Mucosa of gallbladder (tissue), 1 donor: Measurements from ENCODE around the gene EFCC1. TPM values are rescaled to one million over a fixed set of nuclear protein-coding genes. Genes with fewer than 3 reads are reported as not detected.

Experiments
- DNase-seq: peaks from one replicate; pipeline ENCODE4 v3.0.0-alpha.2; 2020; ENCODE audit warnings: low spot score
- total RNA-seq: library from RNA; stranded (reverse); gene quantifications from one replicate; pipeline ENCODE4 v1.2.1, GENCODE V29; 2021
- donor health status: DM: no; HTN: no; CAD: no.

Gene EFCC1
- total RNA-seq, 1 donor from 2014 or later, result 25.1 TPM

GRCh38 chr3:128994581-128995546, 6.2 kb upstream of the EFCC1 start:
- no peak for DNase-seq

- no peak for DNase-seq
These were observed 5.4 kb upstream of the EFCC1 start for GRCh38 chr3:128995737-128996136.

GRCh38 chr3:128996200-128996599, 4.9 kb upstream of the EFCC1 start:
- DNase-seq, result no peak

GRCh38 chr3:128996726-128997125, 4.4 kb upstream of the EFCC1 start:
- DNase-seq, result no peak

- no peak for DNase-seq
These were observed 3.5 kb upstream of the EFCC1 start for GRCh38 chr3:128997486-128998133.

- no peak for DNase-seq
These were observed 2.5 kb upstream of the EFCC1 start for GRCh38 chr3:128998561-128998960.

GRCh38 chr3:128999102-128999501, 2.0 kb upstream of the EFCC1 start:
- DNase-seq, result no peak

GRCh38 chr3:129000742-129001100, 383 bp upstream of the EFCC1 start:
- no peak for DNase-seq

GRCh38 chr3:129001806-129002572, 885 bp downstream of the EFCC1 start:
- no peak for DNase-seq

GRCh38 chr3:129002573-129003569, 1.8 kb downstream of the EFCC1 start:
- no peak for DNase-seq

- no peak for DNase-seq
These were observed 2.5 kb downstream of the EFCC1 start for GRCh38 chr3:129003578-129004112.

- DNase-seq, result no peak
These were observed 3.7 kb downstream of the EFCC1 start for GRCh38 chr3:129004639-129005295.

GRCh38 chr3:129005526-129006303, 4.6 kb downstream of the EFCC1 start:
- no peak for DNase-seq

- no peak for DNase-seq
These were observed 5.8 kb downstream of the EFCC1 start for GRCh38 chr3:129006864-129007263.

GRCh38 chr3:129007792-129008191, 6.7 kb downstream of the EFCC1 start:
- DNase-seq, result no peak

- DNase-seq, result no peak
These were observed 8.2 kb downstream of the EFCC1 start for GRCh38 chr3:129009266-129009665.

- no peak for DNase-seq
These were observed 9.3 kb downstream of the EFCC1 start for GRCh38 chr3:129010310-129010956.

GRCh38 chr3:129013491-129013891, 12.4 kb downstream of the EFCC1 start:
- no peak for DNase-seq

GRCh38 chr3:129014148-129014547, 13.0 kb downstream of the EFCC1 start:
- no peak for DNase-seq
